ENCODE results near the gene SPAST. TPM values are rescaled to one million over a fixed set of nuclear protein-coding genes. Genes with fewer than 3 reads are reported as not detected.

SPAST gene
- total and polyA plus RNA-seq, 2 donors from 2014 or later = 3.8 to 13.6 TPM

DNA sequence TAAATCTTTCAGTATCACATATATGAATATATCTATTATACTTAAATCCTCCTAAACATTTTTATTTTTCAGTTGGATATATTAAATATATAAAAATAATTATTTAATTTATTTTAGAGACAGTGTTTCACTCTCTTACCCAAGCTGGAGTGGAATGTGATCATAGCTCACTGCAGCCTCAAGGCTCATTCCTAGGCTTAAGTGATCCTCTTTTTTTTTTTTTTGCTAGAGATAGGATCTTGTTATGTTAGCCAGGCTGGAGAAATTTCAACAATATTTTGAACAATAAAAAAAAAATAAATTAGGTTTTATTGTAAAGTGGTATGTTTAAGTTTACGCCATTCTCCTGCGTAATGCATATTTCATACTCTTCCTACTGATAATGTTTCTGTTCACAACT lies 4.2 kb downstream of the SPAST start:
- Histone ChIP-seq H3K9ac (ENCODE audit: low read length in 3 of 3) (no peak overlapping the region), H3K9me3 (ENCODE audit: control insufficient read depth in 2 of 3, insufficient read depth in 1 of 3, low read length in 3 of 3) (no peaks in the 10 kb centered on the region), H3K4me3 (ENCODE audit: low read length in 3 of 3) (no peak overlapping the region), H3K27me3 (ENCODE audit: control insufficient read depth, insufficient read depth, low read length) (no peaks in the 10 kb centered on the region), H3K4me1 (ENCODE audit: control insufficient read depth in 2 of 3, insufficient read depth in 2 of 3, low read depth in 1 of 3, low read length in 3 of 3) (peaks cover 0 to 6% (median 0%) of the 10 kb centered on the region in 3 donors), H3K36me3 (ENCODE audit: control insufficient read depth in 2 of 3, insufficient read depth in 3 of 3, low read length in 3 of 3) (no peaks in the 10 kb centered on the region), H3K27ac (ENCODE audit: low read depth in 2 of 2, low read length in 2 of 2) (no peak overlapping the region)
- no peak for FAIRE-seq
- intact Hi-C loops (cut with DNase I) = no loop called here
- no peak for DNase-seq
- TF ChIP-seq, protein P1, sequence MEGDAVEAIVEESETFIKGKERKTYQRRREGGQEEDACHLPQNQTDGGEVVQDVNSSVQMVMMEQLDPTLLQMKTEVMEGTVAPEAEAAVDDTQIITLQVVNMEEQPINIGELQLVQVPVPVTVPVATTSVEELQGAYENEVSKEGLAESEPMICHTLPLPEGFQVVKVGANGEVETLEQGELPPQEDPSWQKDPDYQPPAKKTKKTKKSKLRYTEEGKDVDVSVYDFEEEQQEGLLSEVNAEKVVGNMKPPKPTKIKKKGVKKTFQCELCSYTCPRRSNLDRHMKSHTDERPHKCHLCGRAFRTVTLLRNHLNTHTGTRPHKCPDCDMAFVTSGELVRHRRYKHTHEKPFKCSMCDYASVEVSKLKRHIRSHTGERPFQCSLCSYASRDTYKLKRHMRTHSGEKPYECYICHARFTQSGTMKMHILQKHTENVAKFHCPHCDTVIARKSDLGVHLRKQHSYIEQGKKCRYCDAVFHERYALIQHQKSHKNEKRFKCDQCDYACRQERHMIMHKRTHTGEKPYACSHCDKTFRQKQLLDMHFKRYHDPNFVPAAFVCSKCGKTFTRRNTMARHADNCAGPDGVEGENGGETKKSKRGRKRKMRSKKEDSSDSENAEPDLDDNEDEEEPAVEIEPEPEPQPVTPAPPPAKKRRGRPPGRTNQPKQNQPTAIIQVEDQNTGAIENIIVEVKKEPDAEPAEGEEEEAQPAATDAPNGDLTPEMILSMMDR (IDR thresholded peaks at IDR 0.05; ENCODE audit: borderline replicate concordance, extremely low read depth, insufficient read depth) = no peak

DNA sequence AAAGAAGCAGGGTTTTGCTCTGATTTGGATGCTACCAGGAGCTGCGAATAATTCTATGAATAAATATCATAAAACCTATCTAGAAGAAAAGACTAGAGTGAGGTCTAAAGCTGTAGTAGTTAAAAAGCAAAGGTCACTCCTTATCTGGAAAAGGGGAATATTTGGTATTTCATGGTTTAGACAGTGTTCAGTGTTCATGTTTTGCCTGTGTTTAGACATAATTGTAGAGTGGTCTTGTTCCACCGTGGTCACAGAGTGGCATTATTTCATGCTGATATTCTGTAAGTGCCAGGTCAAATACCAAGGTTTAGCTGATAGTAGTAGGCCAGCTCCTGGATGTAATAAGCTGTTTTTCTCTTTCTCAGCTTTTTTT lies 10.8 kb downstream of the SPAST start:
- Histone ChIP-seq H3K9ac (ENCODE audit: low read length in 3 of 3) (no peak overlapping the region), H3K9me3 (ENCODE audit: control insufficient read depth in 2 of 3, insufficient read depth in 1 of 3, low read length in 3 of 3) (no peaks in the 10 kb centered on the region), H3K36me3 (ENCODE audit: control insufficient read depth in 2 of 3, insufficient read depth in 3 of 3, low read length in 3 of 3) (no peaks in the 10 kb centered on the region), H3K27ac (ENCODE audit: low read depth in 2 of 2, low read length in 2 of 2) (no peak overlapping the region), H3K27me3 (ENCODE audit: control insufficient read depth, insufficient read depth, low read length) (no peaks in the 10 kb centered on the region), H3K4me1 (ENCODE audit: control insufficient read depth in 2 of 3, insufficient read depth in 2 of 3, low read depth in 1 of 3, low read length in 3 of 3) (no peaks in the 10 kb centered on the region), H3K4me3 (ENCODE audit: low read length in 3 of 3) (no peak overlapping the region)
- TF ChIP-seq, protein P1 (IDR thresholded peaks at IDR 0.05; ENCODE audit: borderline replicate concordance, extremely low read depth, insufficient read depth) = no peak
- no peak for FAIRE-seq
- intact Hi-C loops (cut with DNase I) = no loop called here
- no peak for DNase-seq

DNA sequence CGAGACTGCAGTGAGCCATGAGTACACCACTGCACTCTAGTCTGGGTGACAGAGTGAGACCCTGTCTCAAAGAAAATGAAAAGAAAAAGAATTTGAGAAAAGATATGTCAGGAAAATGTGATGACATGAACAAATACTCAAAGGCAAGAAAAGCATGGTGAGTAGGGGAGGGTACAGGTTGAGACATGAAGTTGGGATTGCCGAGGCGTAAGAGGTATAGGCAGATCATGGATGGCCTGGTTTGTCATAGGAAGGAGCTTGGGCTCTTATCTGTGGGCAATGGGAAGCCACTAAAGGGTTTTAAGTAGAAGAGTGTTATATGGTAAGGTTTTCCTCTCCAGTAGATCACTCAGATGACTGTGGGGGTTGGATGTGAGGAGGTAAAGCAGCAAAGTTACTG lies 32.3 kb downstream of the SPAST start:
- Histone ChIP-seq H3K27me3 (ENCODE audit: control insufficient read depth, insufficient read depth, low read length) (no peaks in the 10 kb centered on the region), H3K9me3 (ENCODE audit: control insufficient read depth in 2 of 3, insufficient read depth in 1 of 3, low read length in 3 of 3) (no peaks in the 10 kb centered on the region), H3K36me3 (ENCODE audit: control insufficient read depth in 2 of 3, insufficient read depth in 3 of 3, low read length in 3 of 3) (peaks cover 0 to 4% (median 0%) of the 10 kb centered on the region in 3 donors), H3K9ac (ENCODE audit: low read length in 3 of 3) (no peak overlapping the region), H3K4me3 (ENCODE audit: low read length in 3 of 3) (no peak overlapping the region), H3K4me1 (ENCODE audit: control insufficient read depth in 2 of 3, insufficient read depth in 2 of 3, low read depth in 1 of 3, low read length in 3 of 3) (no peaks in the 10 kb centered on the region), H3K27ac (ENCODE audit: low read depth in 2 of 2, low read length in 2 of 2) (no peak overlapping the region)
- TF ChIP-seq, protein P1 (IDR thresholded peaks at IDR 0.05; ENCODE audit: borderline replicate concordance, extremely low read depth, insufficient read depth) = no peak
- DNase-seq (no peak), FAIRE-seq (no peak)
- intact Hi-C loops (cut with DNase I) = no loop called here

DNA sequence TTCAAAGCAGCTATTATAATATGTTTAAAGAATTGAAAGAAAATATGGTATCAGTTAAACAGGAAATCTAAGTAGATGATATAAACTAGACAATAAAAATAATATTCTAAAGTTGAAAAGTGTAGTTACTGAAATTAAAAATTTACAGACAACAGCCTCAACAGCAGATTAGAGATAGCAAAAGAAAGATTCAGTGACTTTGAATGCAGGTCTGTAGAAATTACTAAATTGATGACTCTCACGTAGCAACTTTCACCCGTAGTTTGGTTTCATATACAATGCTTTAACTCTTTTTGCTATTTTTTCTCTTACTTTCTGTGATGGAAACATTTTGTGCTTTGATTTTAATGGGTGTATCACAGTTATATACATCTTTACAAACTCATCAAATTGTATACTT lies 44.8 kb downstream of the SPAST start:
- no peaks in the 10 kb centered on the region for H3K27me3 ChIP-seq (ENCODE audit: control insufficient read depth, insufficient read depth, low read length)
- no peaks in the 10 kb centered on the region for H3K9me3 ChIP-seq (ENCODE audit: control insufficient read depth in 2 of 3, insufficient read depth in 1 of 3, low read length in 3 of 3)
- H3K36me3 ChIP-seq (ENCODE audit: control insufficient read depth in 2 of 3, insufficient read depth in 3 of 3, low read length in 3 of 3) = peaks cover 0 to 4% (median 2%) of the 10 kb centered on the region in 3 donors
- FAIRE-seq (no peak), DNase-seq (no peak)
- no peak overlapping the region for H3K9ac ChIP-seq (ENCODE audit: low read length in 3 of 3)
- H3K27ac ChIP-seq (ENCODE audit: low read depth in 2 of 2, low read length in 2 of 2) = no peak overlapping the region
- H3K4me3 ChIP-seq (ENCODE audit: low read length in 3 of 3) = no peak overlapping the region
- TF ChIP-seq, protein P1 (IDR thresholded peaks at IDR 0.05; ENCODE audit: borderline replicate concordance, extremely low read depth, insufficient read depth) = no peak
- no peaks in the 10 kb centered on the region for H3K4me1 ChIP-seq (ENCODE audit: control insufficient read depth in 2 of 3, insufficient read depth in 2 of 3, low read depth in 1 of 3, low read length in 3 of 3)
- intact Hi-C loops (cut with DNase I) = no loop called here

All from kidney (tissue), 14 donors.